IMR-90 (cell line): ENCODE data around the gene MMAB. TPM values are rescaled to one million over a fixed set of nuclear protein-coding genes. Genes with fewer than 3 reads are reported as not detected.

Experiments used
- ATAC-seq: fragments of 200-7000 bp; cut with Tn5 transposase; 2 replicates; pipeline ENCODE4 v1.9.1; 2020; ENCODE audit warnings: low read depth, mild to moderate bottlenecking, moderate library complexity
- BruUV-seq: library from RNA; stranded (reverse); fragments of 400-500 nt; replicated peaks from 2 replicates; lab custom pipeline; 2021; lab: Mats Ljungman, UMichigan
- CTCF ChIA-PET: fragments of 300-600 bp; formaldehyde crosslinking; extraction: SDS; loops from one replicate; lab custom pipeline; 2021; ENCODE audit warnings: antibody characterized with exemption; lab: Yijun Ruan, JAX
- POLR2A ChIA-PET: fragments of 300-600 bp; sonication (Branson Sonifier 250); formaldehyde crosslinking; loops from one replicate; lab custom pipeline; 2022; ENCODE audit warnings: antibody characterized with exemption; ENCODE audit not compliant: unreplicated experiment; lab: Charles Lee
- DNase-seq: peaks from one replicate; pipeline ENCODE4 v3.0.0; 2013
- H2AFZ ChIP-seq: replicated peaks from 2 replicates; pipeline ENCODE3; 2013; ENCODE audit warnings: low read length, mild to moderate bottlenecking; ENCODE audit not compliant: poor library complexity
- H2AK5ac ChIP-seq: 2 replicates; pipeline ENCODE4 v1.6.1; 2013; ENCODE audit warnings: low read depth, low read length, inconsistent platforms
- H2AK9ac ChIP-seq: replicated peaks from 2 replicates; pipeline ENCODE3; 2013; ENCODE audit warnings: mild to moderate bottlenecking, low read depth, low read length, moderate library complexity; ENCODE audit not compliant: poor library complexity
- H2BK120ac ChIP-seq: 2 replicates; pipeline ENCODE4 v1.6.1; 2013; ENCODE audit warnings: low read depth, low read length, inconsistent platforms
- H2BK15ac ChIP-seq: 3 replicates; pipeline ENCODE4 v1.6.1; 2013; ENCODE audit warnings: low read depth, low read length, inconsistent platforms
- H2BK20ac ChIP-seq: 2 replicates; pipeline ENCODE4 v1.6.1; 2013; ENCODE audit warnings: low read depth, mild to moderate bottlenecking, inconsistent platforms, low read length, moderate library complexity
- H2BK5ac ChIP-seq: 2 replicates; pipeline ENCODE4 v1.6.1; 2013; ENCODE audit warnings: mild to moderate bottlenecking, low read depth, low read length, inconsistent platforms; ENCODE audit not compliant: poor library complexity, severe bottlenecking
- H3K14ac ChIP-seq: replicated peaks from 2 replicates; pipeline ENCODE4 v1.6.1; 2013; ENCODE audit warnings: low read depth, low read length, inconsistent platforms
- H3K18ac ChIP-seq: 2 replicates; pipeline ENCODE4 v1.6.1; 2013; ENCODE audit warnings: low read depth, low read length, control low read depth
- H3K23ac ChIP-seq: 2 replicates; pipeline ENCODE4 v1.6.1; 2013; ENCODE audit warnings: low read depth, low read length, inconsistent platforms
- H3K27ac ChIP-seq: 2 replicates; pipeline ENCODE4 v1.5.1; 2013; ENCODE audit warnings: mild to moderate bottlenecking, control low read depth, low read length; ENCODE audit not compliant: insufficient read depth
- H3K27me3 ChIP-seq: 2 replicates; pipeline ENCODE4 v1.6.1; 2013; ENCODE audit warnings: low read length; ENCODE audit not compliant: control insufficient read depth, insufficient read depth
- H3K36me3 ChIP-seq: 2 replicates; pipeline ENCODE4 v1.6.1; 2013; ENCODE audit warnings: low read length, mixed read lengths; ENCODE audit not compliant: control insufficient read depth, insufficient read depth
- H3K4ac ChIP-seq: 2 replicates; pipeline ENCODE4 v1.6.1; 2013; ENCODE audit warnings: low read depth, low read length, inconsistent platforms
- H3K4me1 ChIP-seq: 2 replicates; pipeline ENCODE4 v1.6.1; 2013; ENCODE audit warnings: low read length, mixed read lengths; ENCODE audit not compliant: control insufficient read depth, insufficient read depth
- H3K4me2 ChIP-seq: 2 replicates; pipeline ENCODE4 v1.6.1; 2013; ENCODE audit warnings: low read depth, mild to moderate bottlenecking, control low read depth, low read length, moderate library complexity
- H3K4me3 ChIP-seq: 2 replicates; pipeline ENCODE4 v1.5.1; 2013; ENCODE audit warnings: low read depth, mild to moderate bottlenecking, control low read depth, low read length, moderate library complexity; ENCODE audit not compliant: insufficient read depth
- H3K56ac ChIP-seq: 2 replicates; pipeline ENCODE4 v1.6.1; 2013; ENCODE audit warnings: low read length, inconsistent platforms; ENCODE audit not compliant: insufficient read depth; ENCODE audit errors: extremely low read depth
- H3K79me1 ChIP-seq, 2 experiments: 2 replicates each; pipeline ENCODE4 v1.6.1; 2013; ENCODE audit warnings: low read length in 2 of 2, inconsistent platforms in 1 of 2, low read depth in 1 of 2
- H3K9ac ChIP-seq: 2 replicates; pipeline ENCODE4 v1.6.1; 2013; ENCODE audit warnings: low read depth, low read length, control low read depth
- H3K9me1 ChIP-seq: 2 replicates; pipeline ENCODE4 v1.6.1; 2013; ENCODE audit warnings: low read length, inconsistent platforms; ENCODE audit not compliant: insufficient read depth
- H3K9me3 ChIP-seq: 2 replicates; pipeline ENCODE4 v1.6.1; 2013; ENCODE audit warnings: low read length; ENCODE audit not compliant: control insufficient read depth, insufficient read depth
- H4K20me1 ChIP-seq: 2 replicates; pipeline ENCODE4 v1.6.1; 2013; ENCODE audit warnings: low read length, inconsistent platforms; ENCODE audit not compliant: insufficient read depth
- H4K5ac ChIP-seq: 2 replicates; pipeline ENCODE4 v1.6.1; 2013; ENCODE audit warnings: mild to moderate bottlenecking, low read depth, low read length, control low read depth
- H4K8ac ChIP-seq, 2 experiments: 2 replicates each; pipeline ENCODE4 v1.6.1; 2013; ENCODE audit warnings: low read depth in 2 of 2, low read length in 2 of 2, control low read depth in 1 of 2, inconsistent platforms in 1 of 2
- H4K91ac ChIP-seq: 2 replicates; pipeline ENCODE4 v1.6.1; 2013; ENCODE audit warnings: low read depth, low read length, inconsistent platforms; ENCODE audit not compliant: insufficient read depth
- BHLHE40 ChIP-seq: fragments of 150-350 bp; IDR thresholded peaks from 2 replicates; pipeline ENCODE4 v1.6.1; 2016; ENCODE audit warnings: mild to moderate bottlenecking, low read depth, low read length
- CHD1 ChIP-seq: IDR thresholded peaks from 2 replicates; pipeline ENCODE4 v1.6.1; 2012; ENCODE audit warnings: low read depth, low read length, improper control_type of control experiment
- MAFK ChIP-seq: IDR thresholded peaks from 2 replicates; pipeline ENCODE4 v1.6.1; 2012; ENCODE audit warnings: low read depth, low read length, improper control_type of control experiment
- MXI1 ChIP-seq: IDR thresholded peaks from 2 replicates; pipeline ENCODE4 v1.6.1; 2012; ENCODE audit warnings: low read depth, mild to moderate bottlenecking, low read length, moderate library complexity, borderline replicate concordance
- NFE2L2 ChIP-seq: fragments of 150-350 bp; IDR thresholded peaks from 2 replicates; pipeline ENCODE4 v1.6.1; 2016; ENCODE audit warnings: low read depth, mild to moderate bottlenecking, low read length
- POLR2A ChIP-seq: IDR thresholded peaks from 2 replicates; pipeline ENCODE4 v1.6.1; 2012; ENCODE audit warnings: mild to moderate bottlenecking, low read depth, low read length
- RAD21 ChIP-seq: IDR thresholded peaks from 2 replicates; pipeline ENCODE4 v1.6.1; 2012; ENCODE audit warnings: low read length, improper control_type of control experiment
- RFX5 ChIP-seq: IDR thresholded peaks from 2 replicates; pipeline ENCODE4 v1.8.0; 2012; ENCODE audit warnings: low read depth, mild to moderate bottlenecking, low read length, moderate library complexity
- SMC3 ChIP-seq: fragments of 150-350 bp; IDR thresholded peaks from 2 replicates; pipeline ENCODE4 v1.6.1; 2016; ENCODE audit warnings: low read depth, mild to moderate bottlenecking, antibody characterized with exemption, low read length, moderate library complexity
- WGBS, 2 experiments: methylation state at CpG; one replicate each; pipeline versions ENCODE4 v1.1.5 to v1.1.7; 2013; ENCODE audit warnings: missing lambda C conversion rate in 2 of 2; ENCODE audit not compliant: insufficient read length in 1 of 2; ENCODE audit errors: extremely low coverage in 2 of 2; 5-methylcytosine and 5-hydroxymethylcytosine counted together
- dilution Hi-C: fragments of 300-500 bp; cut with HindIII; formaldehyde crosslinking; loops from one replicate; pipeline ENCODE4 v1.14.3; 2018; ENCODE audit warnings: low sequenced_read_pairs; ENCODE audit not compliant: unreplicated experiment
- in situ Hi-C: fragments of 300-500 bp; cut with MboI; formaldehyde crosslinking; loops from 3 replicates; pipeline ENCODE4 v1.14.3; 2019; ENCODE audit warnings: low sequenced_read_pairs, inconsistent platforms, mixed read lengths
- intact Hi-C: fragments of 100-400 bp; cut with micrococcal nuclease; formaldehyde crosslinking; loops from 2 replicates; pipeline ENCODE4 v1.10.0; 2022
- polyA plus RNA-seq, 3 experiments: library from polyadenylated mRNA; depleted of rRNA; stranded (reverse); fragments of >200 nt; gene quantifications; 2 replicates each; pipeline ENCODE4 v1.2.3, GENCODE V29; 2012; ENCODE audit warnings: low replicate concordance in 1 of 3
- total RNA-seq: library from RNA; depleted of rRNA; stranded (reverse); fragments of >200 nt; gene quantifications from 2 replicates; pipeline ENCODE4 v1.2.3, GENCODE V29; 2012

The MMAB gene
- total and polyA plus RNA-seq, 2 of the 4 experiments (the other 2 are of a cell fraction) = 16.5 to 16.9 TPM

DNA sequence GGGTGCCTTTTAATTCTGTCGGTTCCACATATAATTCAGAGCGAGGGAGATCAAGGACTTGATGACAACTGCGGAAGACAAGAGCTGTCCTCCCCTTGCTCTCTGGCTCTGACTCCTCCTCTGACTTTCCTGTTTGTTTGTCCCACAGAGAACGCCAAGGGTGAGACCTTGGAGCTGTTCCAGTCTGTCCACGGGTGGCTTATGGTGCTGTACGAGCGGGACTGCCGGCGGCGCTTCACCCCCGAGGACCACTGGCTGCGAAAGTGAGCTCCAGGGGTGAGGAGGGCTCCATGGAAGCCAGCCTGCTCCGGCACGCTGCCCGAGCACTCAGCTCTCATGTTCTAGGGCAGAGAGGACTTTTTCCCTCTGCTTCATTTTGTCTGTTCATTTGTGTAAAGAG lies 63.1 kb downstream of the MMAB start:
- no peak for TF ChIP-seq POLR2A
- TF ChIP-seq SMC3 = no peak
- no peak for TF ChIP-seq BHLHE40
- TF ChIP-seq MXI1 = no peak
- no peak for TF ChIP-seq RAD21
- TF ChIP-seq CHD1 = no peak
- no peak for TF ChIP-seq NFE2L2
- TF ChIP-seq RFX5 = no peak
- no peak for TF ChIP-seq MAFK
- Histone ChIP-seq H3K9me3 (no peaks in the 10 kb centered on the region), H2BK5ac (no peak overlapping the region), H3K56ac (no peak overlapping the region), H3K79me1 (no peaks in the 10 kb centered on the region), H3K4me1 (no peaks in the 10 kb centered on the region), H3K14ac (no peak overlapping the region), H3K27ac (no peak overlapping the region), H3K9ac (no peak overlapping the region), H3K4me3 (no peak overlapping the region), H2BK20ac (no peak overlapping the region), H4K8ac (no peak overlapping the region), H3K4me2 (no peak overlapping the region), H3K4ac (no peak overlapping the region), H2BK120ac (no peak overlapping the region), H4K20me1 (0 out of 2 replicates have a peak, but pooled peaks cover 3% of the 10 kb centered on the region), H3K36me3 (peaks cover 65% of the 10 kb centered on the region), H3K9me1 (0 out of 2 replicates have a peak, but pooled peaks cover 3% of the 10 kb centered on the region), H3K23ac (no peak overlapping the region), H2AK9ac (no peak overlapping the region), H2BK15ac (no peak overlapping the region), H4K91ac (no peak overlapping the region), H3K27me3 (no peaks in the 10 kb centered on the region), H4K5ac (no peak overlapping the region), H2AK5ac (no peak overlapping the region), H3K18ac (no peak overlapping the region), H2AFZ (no peak overlapping the region)
- DNase-seq = no peak
- ATAC-seq = no peak
- in situ Hi-C loops (no loop called here), dilution Hi-C loops (no loop called here), intact Hi-C loops (no loop called here)
- CTCF ChIA-PET = interaction anchor here (1.9 kb wide), 1 partner anchor 9 kb away, joined by 5 read pairs; no protein-coding TSS in a partner anchor
- 90% methylated on average over 2 of the region's 15 CpGs; no CpG with 5 or more reads in 1 of the 2 experiments for WGBS, 2 experiments
- POLR2A ChIA-PET = no interaction called here
- no TSS peak for BruUV-seq
